ENCODE measurements around the gene RASAL2. TPM values are rescaled to one million over a fixed set of nuclear protein-coding genes. Genes with fewer than 3 reads are reported as not detected.

The RASAL2 gene
- total and polyA plus RNA-seq, 2 of the 13 experiments (the other 11 are each of a cell fraction or from before 2014, with no cell fraction given), result 5.4 to 5.9 TPM

- no peak for TF ChIP-seq MLXIP (CRISPR knock-in tag; IDR thresholded peaks at IDR 0.05; ENCODE audit: borderline replicate concordance)
- no peak for TF ChIP-seq DPF2 (CRISPR knock-in tag; IDR thresholded peaks at IDR 0.05; ENCODE audit: borderline replicate concordance, low read depth)
- no peak for TF ChIP-seq NR0B2 (CRISPR knock-in tag; IDR thresholded peaks at IDR 0.05)
- 0 out of 2 replicates have a peak, but pooled peaks have one; percentile 57 for TF ChIP-seq PRDM10 (CRISPR knock-in tag; IDR thresholded peaks at IDR 0.05; ENCODE audit: low read depth)
- no peak for TF ChIP-seq TBX2 (CRISPR knock-in tag; IDR thresholded peaks at IDR 0.05; ENCODE audit: borderline replicate concordance)
- no peak for TF ChIP-seq ZNF552 (CRISPR knock-in tag; IDR thresholded peaks at IDR 0.05; ENCODE audit: borderline replicate concordance)
- TF ChIP-seq JARID2 (CRISPR knock-in tag; IDR thresholded peaks at IDR 0.05; ENCODE audit: insufficient replicate concordance), result no peak
- TF ChIP-seq AKAP8 (CRISPR knock-in tag; IDR thresholded peaks at IDR 0.05), result no peak
- TF ChIP-seq RBM39 (IDR thresholded peaks at IDR 0.05; ENCODE audit: low read depth, low read length, poor library complexity, severe bottlenecking), result no peak
- peak; percentile 43; the same call in 1 of the 2 replicates for TF ChIP-seq CEBPG (CRISPR knock-in tag; IDR thresholded peaks at IDR 0.05)
- no peak for TF ChIP-seq SETDB1 (CRISPR knock-in tag; IDR thresholded peaks at IDR 0.05; ENCODE audit: borderline replicate concordance)
- TF ChIP-seq SMC3 (IDR thresholded peaks at IDR 0.05; ENCODE audit: low read length), result peak; percentile 63
- TF ChIP-seq SNAI1 (CRISPR knock-in tag; IDR thresholded peaks at IDR 0.05; ENCODE audit: borderline replicate concordance), result no peak
- TF ChIP-seq KLF9 (CRISPR knock-in tag; IDR thresholded peaks at IDR 0.05; ENCODE audit: low read depth), result no peak
- 0 out of 2 replicates have a peak, but pooled peaks have one; percentile 26 for TF ChIP-seq SP5 (CRISPR knock-in tag; IDR thresholded peaks at IDR 0.05; ENCODE audit: borderline replicate concordance, low read depth)
- no peak for TF ChIP-seq PCBP2 (optimal IDR thresholded peaks at IDR 0.05; ENCODE audit: low read depth, low read length, poor library complexity, severe bottlenecking)
- TF ChIP-seq ZNF792 (CRISPR knock-in tag; IDR thresholded peaks at IDR 0.05), result no peak; the same call in 1 of the 2 replicates
- TF ChIP-seq ZEB1 (IDR thresholded peaks at IDR 0.05; ENCODE audit: insufficient replicate concordance, low read depth), result no peak
- TF ChIP-seq NFE2L1 (CRISPR knock-in tag; IDR thresholded peaks at IDR 0.05; ENCODE audit: borderline replicate concordance), result no peak
- 0 out of 2 replicates have a peak, but pooled peaks have one; percentile 37 for TF ChIP-seq MYC (CRISPR knock-in tag; IDR thresholded peaks at IDR 0.05; ENCODE audit: borderline replicate concordance)
- TF ChIP-seq BRCA1 (CRISPR knock-in tag; IDR thresholded peaks at IDR 0.05), result no peak
- no peak for TF ChIP-seq ZNF20 (CRISPR knock-in tag; IDR thresholded peaks at IDR 0.05)
Observed at GRCh38 chr1:178055779-178056471, 38.0 kb upstream of the RASAL2 start (continued).

Measured in HepG2 (cell line).